Measurements from ENCODE around the gene UNC50. TPM values are rescaled to one million over a fixed set of nuclear protein-coding genes. Genes with fewer than 3 reads are reported as not detected.

UNC50 gene
- total and polyA plus RNA-seq, 2 experiments from 2014 or later = 35.0 to 60.8 TPM

DNA sequence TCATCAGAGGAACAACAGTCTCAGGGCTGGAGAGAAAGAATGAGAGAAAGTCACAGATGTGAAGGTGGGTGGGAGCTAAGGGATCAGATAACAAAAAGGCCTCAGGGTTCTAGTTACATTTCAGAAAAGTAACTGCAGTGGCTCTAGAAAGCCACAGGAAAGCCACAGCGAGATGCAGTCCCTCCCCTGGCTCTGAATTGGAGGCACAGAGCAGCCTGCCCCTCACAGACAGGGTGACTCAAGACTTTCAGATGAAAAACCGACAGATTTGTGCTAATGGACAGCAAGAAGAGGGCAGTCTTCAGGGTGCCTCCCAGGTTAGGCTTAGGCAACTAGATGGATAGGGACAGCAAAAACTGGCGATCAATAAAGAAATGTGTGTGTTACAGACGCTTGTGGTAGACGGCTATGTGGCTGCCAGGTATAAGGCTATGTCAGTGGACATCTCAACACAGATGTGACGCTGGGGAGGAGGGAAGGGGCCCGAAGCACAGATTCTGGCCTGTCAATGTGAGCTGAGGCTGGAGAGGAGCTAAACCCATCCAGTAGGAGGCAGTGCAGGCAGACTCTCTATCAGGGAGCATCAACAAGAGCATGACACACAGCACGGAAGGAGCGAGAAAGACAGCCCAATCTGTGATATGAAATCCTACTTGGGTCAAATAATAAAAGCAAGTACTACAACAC lies 26.2 kb downstream of the UNC50 start:
- H3K27ac ChIP-seq = no peak overlapping the region
- TF ChIP-seq, protein P1, sequence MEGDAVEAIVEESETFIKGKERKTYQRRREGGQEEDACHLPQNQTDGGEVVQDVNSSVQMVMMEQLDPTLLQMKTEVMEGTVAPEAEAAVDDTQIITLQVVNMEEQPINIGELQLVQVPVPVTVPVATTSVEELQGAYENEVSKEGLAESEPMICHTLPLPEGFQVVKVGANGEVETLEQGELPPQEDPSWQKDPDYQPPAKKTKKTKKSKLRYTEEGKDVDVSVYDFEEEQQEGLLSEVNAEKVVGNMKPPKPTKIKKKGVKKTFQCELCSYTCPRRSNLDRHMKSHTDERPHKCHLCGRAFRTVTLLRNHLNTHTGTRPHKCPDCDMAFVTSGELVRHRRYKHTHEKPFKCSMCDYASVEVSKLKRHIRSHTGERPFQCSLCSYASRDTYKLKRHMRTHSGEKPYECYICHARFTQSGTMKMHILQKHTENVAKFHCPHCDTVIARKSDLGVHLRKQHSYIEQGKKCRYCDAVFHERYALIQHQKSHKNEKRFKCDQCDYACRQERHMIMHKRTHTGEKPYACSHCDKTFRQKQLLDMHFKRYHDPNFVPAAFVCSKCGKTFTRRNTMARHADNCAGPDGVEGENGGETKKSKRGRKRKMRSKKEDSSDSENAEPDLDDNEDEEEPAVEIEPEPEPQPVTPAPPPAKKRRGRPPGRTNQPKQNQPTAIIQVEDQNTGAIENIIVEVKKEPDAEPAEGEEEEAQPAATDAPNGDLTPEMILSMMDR (IDR thresholded peaks at IDR 0.05; ENCODE audit: low read depth, low read length) = peak; percentile 32
- H3K9me3 ChIP-seq (ENCODE audit: low read depth) = no peaks in the 10 kb centered on the region
- no peaks in the 10 kb centered on the region for H3K36me3 ChIP-seq
- no peaks in the 10 kb centered on the region for H3K27me3 ChIP-seq
- H3K4me3 ChIP-seq = no peak overlapping the region
- DNase-seq (ENCODE audit: low read depth in 1 of 2, low spot score in 1 of 2) = no peak
- no peaks in the 10 kb centered on the region for H3K4me1 ChIP-seq (ENCODE audit: low read depth)

DNA sequence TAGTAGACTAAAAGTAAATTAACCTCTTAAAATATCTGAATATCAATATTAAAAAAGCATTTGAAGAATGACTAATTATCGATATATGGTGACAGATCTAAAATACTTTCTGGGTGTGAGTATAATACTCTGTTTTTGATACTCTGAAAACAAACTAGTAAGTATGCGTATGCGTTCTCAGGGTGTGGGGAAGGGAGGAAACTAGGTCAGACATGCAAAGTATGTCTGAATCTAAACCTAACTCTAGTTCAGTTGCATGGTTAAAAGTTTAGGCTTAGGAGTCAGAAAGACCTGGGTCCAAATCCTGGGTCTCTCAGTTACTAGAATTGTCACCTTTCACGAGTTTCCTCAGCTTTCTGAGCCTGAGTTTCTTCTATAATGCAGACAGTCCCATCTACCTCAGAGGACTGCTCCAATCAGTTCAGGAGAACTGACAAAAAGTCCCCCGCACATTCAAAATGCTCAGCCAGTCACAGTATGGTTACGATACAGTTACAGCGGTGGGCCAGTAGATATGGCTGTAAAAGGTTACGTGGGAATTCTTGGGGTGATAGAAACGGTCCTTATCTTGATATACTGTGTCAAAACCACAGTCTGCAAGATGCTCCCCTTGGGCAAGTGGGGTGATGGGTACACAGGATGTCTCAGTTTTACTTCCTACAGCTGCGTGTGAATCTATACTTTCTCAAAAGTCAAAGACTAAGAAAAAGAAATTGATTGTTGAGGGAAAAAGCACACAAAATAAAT lies 29.2 kb downstream of the UNC50 start:
- Histone ChIP-seq H3K4me1 (ENCODE audit: low read depth) (no peaks in the 10 kb centered on the region), H3K4me3 (no peak overlapping the region), H3K9me3 (ENCODE audit: low read depth) (no peaks in the 10 kb centered on the region), H3K36me3 (no peaks in the 10 kb centered on the region), H3K27ac (no peak overlapping the region), H3K27me3 (no peaks in the 10 kb centered on the region)
- TF ChIP-seq, protein P1 (IDR thresholded peaks at IDR 0.05; ENCODE audit: low read depth, low read length) = no peak
- no peak for DNase-seq (ENCODE audit: low read depth in 1 of 2, low spot score in 1 of 2)

DNA sequence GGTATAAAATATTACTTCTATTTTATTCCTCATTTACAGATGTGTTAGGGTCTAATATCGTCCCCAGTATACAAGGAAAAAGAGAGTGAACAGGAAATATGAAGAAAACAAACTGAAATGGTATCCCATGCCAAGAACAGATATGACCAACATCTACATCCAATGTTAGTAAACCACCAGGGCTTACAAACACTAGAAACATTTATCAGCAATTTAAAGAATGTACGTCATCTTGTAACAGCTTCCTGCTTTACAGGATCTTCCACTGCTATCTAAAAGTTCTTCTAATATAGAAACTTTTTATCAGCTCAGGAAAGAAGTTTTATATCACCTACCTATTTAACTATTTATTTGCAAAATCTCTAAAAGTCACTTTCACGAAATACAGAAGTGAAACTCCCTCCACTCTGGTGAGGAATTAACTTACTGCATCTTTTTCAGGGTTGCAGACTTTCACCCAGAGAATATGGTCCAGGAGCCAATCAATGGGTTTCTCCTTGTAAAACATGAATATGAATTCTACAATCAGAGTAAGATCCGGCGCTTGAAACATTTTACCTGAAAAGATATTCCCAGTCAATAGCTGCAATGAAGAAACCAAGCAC lies 35.2 kb downstream of the UNC50 start:
- H3K4me1 ChIP-seq (ENCODE audit: low read depth) = peaks cover 5% of the 10 kb centered on the region
- peak in 1 of 2 donors; percentile 26 for DNase-seq (ENCODE audit: low read depth in 1 of 2, low spot score in 1 of 2)
- H3K36me3 ChIP-seq = no peaks in the 10 kb centered on the region
- TF ChIP-seq, protein P1 (IDR thresholded peaks at IDR 0.05; ENCODE audit: low read depth, low read length) = no peak
- H3K27me3 ChIP-seq = no peaks in the 10 kb centered on the region
- H3K27ac ChIP-seq = no peak overlapping the region
- H3K9me3 ChIP-seq (ENCODE audit: low read depth) = no peaks in the 10 kb centered on the region
- no peak overlapping the region for H3K4me3 ChIP-seq

DNA sequence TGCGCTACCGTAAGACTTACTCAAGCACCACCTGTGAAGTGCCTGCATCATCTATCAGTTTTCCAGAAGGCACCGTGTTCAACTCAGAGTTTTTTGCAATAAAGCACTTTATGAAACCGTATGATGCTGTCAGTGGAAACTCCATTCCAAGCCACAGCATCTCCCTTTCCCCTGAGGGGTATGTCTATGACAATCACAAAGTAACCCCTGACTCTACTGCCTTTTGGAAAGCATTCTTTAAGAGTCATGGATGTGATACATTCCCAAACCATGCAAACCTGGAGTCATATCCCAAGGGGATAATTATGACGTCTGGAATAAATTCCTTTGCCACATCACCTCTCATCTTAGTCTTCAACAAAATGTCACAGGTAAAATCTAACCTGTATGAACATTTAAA lies 39.2 kb downstream of the UNC50 start:
- no peaks in the 10 kb centered on the region for H3K27me3 ChIP-seq
- TF ChIP-seq, protein P1 (IDR thresholded peaks at IDR 0.05; ENCODE audit: low read depth, low read length) = no peak
- H3K36me3 ChIP-seq = no peaks in the 10 kb centered on the region
- H3K4me3 ChIP-seq = no peak overlapping the region
- DNase-seq (ENCODE audit: low read depth in 1 of 2, low spot score in 1 of 2) = no peak
- no peaks in the 10 kb centered on the region for H3K9me3 ChIP-seq (ENCODE audit: low read depth)
- H3K4me1 ChIP-seq (ENCODE audit: low read depth) = peaks cover 5% of the 10 kb centered on the region
- H3K27ac ChIP-seq = no peak overlapping the region

DNA sequence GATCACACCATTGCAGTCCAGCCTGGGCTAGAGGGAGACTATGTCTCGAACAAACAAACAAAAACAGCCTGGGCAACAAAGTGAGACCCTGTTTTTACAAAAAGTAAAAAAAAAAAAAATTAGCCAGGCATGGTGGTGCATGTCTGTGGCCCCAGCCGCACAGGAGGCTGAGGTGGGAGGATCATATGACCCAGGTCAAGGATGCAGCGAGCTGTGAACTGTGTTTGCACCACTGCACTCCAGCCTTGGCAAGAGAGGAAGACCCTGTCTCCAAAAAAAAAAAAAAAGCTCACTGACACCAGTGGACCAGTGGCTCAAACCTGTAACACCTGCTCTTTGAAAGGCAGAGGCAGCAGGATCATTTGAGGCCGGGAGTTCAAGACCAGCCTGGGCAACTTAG lies 40.1 kb downstream of the UNC50 start:
- TF ChIP-seq, protein P1 (IDR thresholded peaks at IDR 0.05; ENCODE audit: low read depth, low read length) = no peak
- Histone ChIP-seq H3K27me3 (no peaks in the 10 kb centered on the region), H3K27ac (no peak overlapping the region), H3K4me3 (no peak overlapping the region), H3K4me1 (ENCODE audit: low read depth) (peaks cover 5% of the 10 kb centered on the region), H3K36me3 (no peaks in the 10 kb centered on the region), H3K9me3 (ENCODE audit: low read depth) (no peaks in the 10 kb centered on the region)
- no peak for DNase-seq (ENCODE audit: low read depth in 1 of 2, low spot score in 1 of 2)
